RWPE2 (cell line): ENCODE data around the gene FOXJ3.

Experiments
- ATAC-seq: fragments of 200-7000 bp; cut with Tn5 transposase; 3 replicates; pipeline ENCODE4 v1.9.1; 2021; ENCODE audit warnings: low read depth
- DNase-seq: peaks from one replicate; pipeline ENCODE4 v3.0.0-alpha.2; 2020; ENCODE audit warnings: low spot score
- H3K27ac ChIP-seq: fragments of 450-650 bp; 2 replicates; pipeline ENCODE4 v1.5.1; 2017; ENCODE audit warnings: mild to moderate bottlenecking; ENCODE audit not compliant: poor library complexity, severe bottlenecking
- H3K27me3 ChIP-seq: fragments of 250-450 bp; sonication (Bioruptor Pico); 2 replicates; pipeline ENCODE4 v1.5.1; 2021; ENCODE audit warnings: mild to moderate bottlenecking, moderate library complexity; ENCODE audit not compliant: insufficient read depth, poor library complexity, severe bottlenecking
- H3K36me3 ChIP-seq: fragments of 250-450 bp; sonication (Bioruptor Pico); 2 replicates; pipeline ENCODE4 v1.5.1; 2020; ENCODE audit warnings: low read depth, mild to moderate bottlenecking, moderate library complexity
- H3K4me1 ChIP-seq: fragments of 250-450 bp; sonication (Bioruptor Pico); 2 replicates; pipeline ENCODE4 v1.5.1; 2021; ENCODE audit warnings: mild to moderate bottlenecking, moderate library complexity; ENCODE audit not compliant: insufficient read depth, poor library complexity, severe bottlenecking
- H3K4me3 ChIP-seq: fragments of 250-450 bp; sonication (Bioruptor Pico); 2 replicates; pipeline ENCODE4 v1.5.1; 2021; ENCODE audit warnings: mild to moderate bottlenecking, moderate library complexity; ENCODE audit not compliant: severe bottlenecking
- H3K9me3 ChIP-seq: fragments of 250-450 bp; sonication (Bioruptor Pico); 2 replicates; pipeline ENCODE4 v1.5.1; 2021; ENCODE audit warnings: mild to moderate bottlenecking, moderate library complexity; ENCODE audit not compliant: severe bottlenecking
- CTCF ChIP-seq: fragments of 450-650 bp; IDR thresholded peaks from one replicate; pipeline ENCODE4 v1.5.1; 2017; ENCODE audit warnings: mild to moderate bottlenecking, moderate library complexity; ENCODE audit not compliant: poor library complexity, severe bottlenecking

Gene FOXJ3

GRCh38 chr1:42288311-42288985, 46.6 kb downstream of the FOXJ3 start:
- ATAC-seq (no peak), DNase-seq (no peak)
- peaks cover under 1% of the 10 kb centered on the region for H3K4me1 ChIP-seq
- peaks cover 6% of the 10 kb centered on the region; the same call in 1 of the 2 replicates for H3K36me3 ChIP-seq
- H3K4me3 ChIP-seq: no peak overlapping the region
- H3K27me3 ChIP-seq: no peaks in the 10 kb centered on the region
- no peak overlapping the region for H3K27ac ChIP-seq
- no peak for TF ChIP-seq CTCF
- H3K9me3 ChIP-seq: no peaks in the 10 kb centered on the region

- no peak overlapping the region for H3K4me3 ChIP-seq
- ATAC-seq: peak; percentile 68
- H3K27me3 ChIP-seq: no peaks in the 10 kb centered on the region
- peak overlapping the region; percentile 3 for H3K27ac ChIP-seq
- no peaks in the 10 kb centered on the region for H3K9me3 ChIP-seq
- DNase-seq: no peak
- peaks cover 13% of the 10 kb centered on the region for H3K4me1 ChIP-seq
- H3K36me3 ChIP-seq: peaks cover 2% of the 10 kb centered on the region; the same call in 1 of the 2 replicates
- TF ChIP-seq CTCF: no peak
Measured at GRCh38 chr1:42282867-42283583, 52.0 kb downstream of the FOXJ3 start.

- Histone ChIP-seq H3K4me1 (peaks cover 13% of the 10 kb centered on the region), H3K4me3 (no peak overlapping the region), H3K27me3 (no peaks in the 10 kb centered on the region), H3K27ac (no peak overlapping the region), H3K9me3 (no peaks in the 10 kb centered on the region), H3K36me3 (peaks cover 4% of the 10 kb centered on the region; the same call in 1 of the 2 replicates)
- ATAC-seq (peak; percentile 61), DNase-seq (no peak)
- TF ChIP-seq CTCF: no peak
Measured at GRCh38 chr1:42282024-42282579, 52.9 kb downstream of the FOXJ3 start.

- Histone ChIP-seq H3K4me1 (peaks cover 13% of the 10 kb centered on the region), H3K9me3 (no peaks in the 10 kb centered on the region), H3K27ac (no peak overlapping the region), H3K36me3 (peaks cover 17% of the 10 kb centered on the region), H3K4me3 (no peak overlapping the region), H3K27me3 (no peaks in the 10 kb centered on the region)
- DNase-seq (no peak), ATAC-seq (no peak)
- TF ChIP-seq CTCF: no peak
Measured at GRCh38 chr1:42280821-42281220, 54.2 kb downstream of the FOXJ3 start.

- Histone ChIP-seq H3K9me3 (no peaks in the 10 kb centered on the region), H3K4me1 (peaks cover 13% of the 10 kb centered on the region), H3K36me3 (peaks cover 23% of the 10 kb centered on the region), H3K4me3 (no peak overlapping the region), H3K27ac (no peak overlapping the region), H3K27me3 (no peaks in the 10 kb centered on the region)
- TF ChIP-seq CTCF: no peak
- DNase-seq (no peak), ATAC-seq (no peak)
Measured at GRCh38 chr1:42279055-42279454, 56.0 kb downstream of the FOXJ3 start.
